GM19372 (cell line): ENCODE results near the gene WWC1.
"Not testable (repeated sequence)": the region's sequence is repeated elsewhere in the genome, so short reads cannot be mapped to it uniquely, and the experiment has no call there.

ENCODE experiments used
- ATAC-seq: cut with Tn5 transposase; IDR thresholded peaks from one replicate; pipeline ENCODE4 v1.9.1; 2021; ENCODE audit warnings: mild to moderate bottlenecking, low read depth, moderate library complexity; ENCODE audit not compliant: unreplicated experiment

The WWC1 gene

GRCh38 chr5:168430296-168430695 is 138.9 kb downstream of the WWC1 start:
- ATAC-seq = no peak

GRCh38 chr5:168432903-168433302 is 141.5 kb downstream of the WWC1 start:
- no peak for ATAC-seq

DNA sequence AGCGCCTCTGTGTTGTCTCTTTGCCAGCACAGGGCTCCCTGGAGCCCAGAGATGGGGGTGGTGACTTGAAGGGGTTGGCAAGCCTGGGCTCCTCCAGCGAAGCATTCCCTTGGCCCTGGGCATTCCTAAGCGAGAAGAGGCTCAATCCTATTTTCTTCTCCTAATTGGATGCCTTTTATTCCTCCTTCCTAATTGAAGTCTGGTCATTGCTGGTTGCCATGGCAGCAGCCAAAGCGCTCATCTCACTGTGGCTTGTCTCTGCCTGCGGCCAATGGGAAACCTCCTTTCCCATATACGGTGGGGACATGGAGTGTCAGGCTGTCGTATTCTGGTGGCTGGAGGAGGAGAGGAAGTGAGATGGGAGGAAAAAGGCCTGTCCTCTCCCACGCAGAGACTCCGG is 142.6 kb downstream of the WWC1 start:
- no peak for ATAC-seq

DNA sequence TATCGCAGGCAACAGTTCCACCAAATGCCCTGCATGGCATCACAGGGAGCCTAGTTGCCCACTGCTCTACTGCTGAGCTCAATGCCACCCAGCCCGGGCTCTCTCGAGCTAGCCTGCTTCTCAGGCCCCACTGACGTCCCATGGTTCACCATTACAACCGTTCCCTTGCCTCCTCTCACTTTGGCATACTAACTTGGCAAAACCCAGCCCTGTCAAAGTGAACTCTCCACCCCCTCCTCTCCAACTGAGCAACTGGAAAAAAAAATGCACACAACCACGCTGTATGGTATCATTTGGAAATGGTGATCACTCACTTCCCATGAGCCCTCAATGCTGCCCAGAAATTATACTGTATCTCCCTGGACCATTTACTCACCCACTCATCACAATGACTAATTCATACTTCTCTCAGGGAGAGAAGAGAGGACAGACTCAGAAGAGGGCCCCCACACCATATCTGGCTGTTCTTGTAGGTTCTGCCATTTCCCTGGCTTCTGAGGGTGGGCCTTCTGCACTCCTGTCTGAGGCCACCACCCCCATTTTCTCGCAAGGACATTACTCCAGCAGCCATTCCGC is 143.4 kb downstream of the WWC1 start:
- no peak for ATAC-seq

GRCh38 chr5:168435340-168435739 is 143.9 kb downstream of the WWC1 start:
- ATAC-seq = not testable (repeated sequence)

GRCh38 chr5:168438349-168438748 is 146.9 kb downstream of the WWC1 start:
- no peak for ATAC-seq

DNA sequence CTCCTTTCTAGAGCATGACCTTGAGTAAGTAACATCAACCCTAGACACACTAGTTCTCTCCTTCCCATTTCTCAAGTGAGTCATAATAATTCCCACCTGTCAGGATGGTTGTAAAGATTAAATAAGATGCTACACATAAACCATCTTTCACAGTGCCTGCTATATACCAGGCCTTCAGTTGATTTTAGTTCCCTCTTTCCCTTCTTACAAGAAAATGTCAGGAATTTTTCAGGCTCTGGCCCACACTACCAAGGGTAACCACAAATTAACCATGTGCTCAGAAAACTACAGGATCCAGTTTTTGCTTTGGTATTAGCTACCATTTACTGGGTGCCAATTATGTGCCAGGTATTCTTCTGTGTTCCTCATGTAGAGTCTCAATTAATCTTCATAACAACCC is 152.1 kb downstream of the WWC1 start:
- no peak for ATAC-seq

DNA sequence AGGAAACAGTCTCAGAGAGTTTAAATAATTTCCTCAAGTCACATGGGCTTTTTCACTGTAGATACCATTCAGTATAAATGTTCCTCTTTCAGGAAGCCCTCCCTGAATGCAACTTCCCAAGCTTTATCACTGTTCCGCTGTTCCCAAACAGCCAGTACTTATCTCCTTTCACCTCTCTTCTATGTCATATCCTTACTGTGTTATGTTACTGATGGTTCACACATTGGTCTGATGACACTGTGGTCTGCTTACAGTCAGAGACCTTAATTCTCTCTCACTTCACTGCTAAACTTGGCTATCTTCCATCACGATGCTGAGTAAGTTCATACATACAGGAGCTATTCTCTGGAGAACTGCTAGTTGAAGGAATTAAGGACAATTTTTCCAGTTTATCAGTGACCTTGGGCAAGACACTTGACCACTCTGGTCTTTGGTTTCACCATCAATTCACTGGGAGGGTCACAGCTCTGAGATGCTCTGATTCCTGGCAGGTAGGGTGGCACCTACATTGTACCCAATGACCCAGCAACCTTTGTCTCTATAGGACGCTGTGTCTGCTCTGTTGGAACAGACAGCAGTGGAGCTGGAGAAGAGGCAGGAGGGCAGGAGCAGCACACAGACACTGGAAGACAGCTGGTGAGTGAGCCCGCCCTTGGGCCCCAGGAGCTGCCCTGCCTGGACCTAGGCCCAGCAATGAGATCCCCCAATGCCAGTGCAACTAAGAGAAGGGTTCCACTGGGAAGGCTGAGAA is 152.7 kb downstream of the WWC1 start:
- no peak for ATAC-seq

DNA sequence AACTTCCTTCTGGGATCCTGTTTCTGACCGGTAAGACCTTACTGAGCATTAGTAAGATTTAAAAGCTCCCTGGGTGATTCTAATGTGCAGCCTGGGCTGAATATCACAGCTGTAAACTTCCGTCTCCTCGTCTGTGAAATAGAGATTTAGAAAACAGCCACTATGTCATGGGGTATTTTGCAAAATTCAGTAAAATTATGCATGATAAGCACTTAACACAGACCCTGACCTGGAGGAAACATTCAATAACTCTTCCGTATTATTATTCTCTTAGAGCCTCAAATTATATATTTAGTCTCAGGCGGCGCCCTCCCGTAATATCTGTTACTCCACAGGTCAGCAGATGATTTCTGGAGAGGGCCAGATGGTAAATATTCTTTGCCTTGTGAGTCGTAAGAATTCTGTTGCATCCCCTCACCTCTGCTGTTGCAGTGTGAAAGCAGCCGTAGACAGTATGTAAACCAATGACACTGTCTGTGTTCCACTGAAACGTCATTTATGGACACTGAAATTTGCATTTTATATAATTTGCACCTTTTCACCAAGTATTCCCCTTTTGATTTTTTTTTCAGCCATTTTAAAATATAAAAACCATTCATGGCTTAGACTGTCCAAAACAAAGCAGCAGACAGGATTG is 155.7 kb downstream of the WWC1 start:
- no peak for ATAC-seq

DNA sequence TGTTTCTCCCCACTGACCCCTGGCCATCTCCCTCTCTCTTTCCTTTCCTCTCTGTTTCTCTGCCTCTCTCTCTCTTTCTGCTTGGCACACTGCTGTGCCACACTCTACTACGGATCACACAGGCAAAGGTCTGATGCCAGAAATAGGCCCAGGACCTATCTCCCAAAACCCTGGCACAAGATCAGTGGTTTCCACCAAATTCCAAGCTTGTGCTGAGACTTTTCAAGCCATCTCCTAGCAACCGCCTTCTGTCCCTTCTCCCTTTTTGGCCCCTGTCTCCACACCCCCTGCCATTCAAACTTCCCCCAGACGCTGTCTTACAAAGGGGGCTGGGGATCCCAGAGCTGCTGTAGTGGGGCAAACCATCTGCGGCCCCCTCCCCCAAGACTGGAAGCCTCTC is 156.4 kb downstream of the WWC1 start:
- ATAC-seq = no peak

DNA sequence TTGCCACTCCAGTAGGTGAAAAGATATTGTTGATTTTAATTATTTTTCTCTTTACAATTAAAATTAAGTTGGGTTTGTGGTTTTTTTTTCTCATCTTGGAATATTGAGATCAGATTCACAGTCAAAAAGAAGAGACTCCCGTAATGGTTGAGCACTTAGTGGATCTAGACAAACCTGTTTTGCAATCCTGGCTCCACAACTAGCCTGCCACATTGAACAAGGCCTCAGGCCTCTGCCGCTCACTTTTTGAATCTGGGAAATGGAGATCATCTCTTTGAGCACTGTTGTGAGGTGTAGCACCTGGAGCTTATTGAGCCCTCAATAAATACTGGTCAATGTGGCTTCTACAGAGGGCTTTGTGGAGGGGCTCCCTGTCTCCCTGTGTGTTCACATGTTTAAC is 157.7 kb downstream of the WWC1 start:
- ATAC-seq = no peak

DNA sequence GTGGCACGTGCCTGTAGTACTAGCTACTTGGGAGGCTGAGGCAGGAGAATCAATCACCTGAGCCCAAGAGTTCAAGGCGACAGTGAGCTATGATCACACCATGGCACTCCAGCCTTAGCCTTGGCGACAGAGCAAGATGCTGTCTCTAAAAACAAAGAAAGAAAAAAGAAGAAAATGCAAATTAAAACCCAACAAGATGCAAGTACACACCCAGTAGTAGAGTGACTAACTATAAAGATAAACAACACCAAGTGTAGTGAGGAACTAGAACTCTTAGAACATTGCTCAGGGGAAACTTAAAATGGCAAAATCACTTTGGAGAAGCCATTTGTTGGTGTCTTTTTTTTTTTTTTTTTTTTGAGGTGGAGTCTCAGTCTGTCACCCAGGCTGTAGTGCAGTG is 160.1 kb downstream of the WWC1 start:
- ATAC-seq = no peak

- ATAC-seq = no peak
Observed at GRCh38 chr5:168455201-168455600, 163.8 kb downstream of the WWC1 start.

- no peak for ATAC-seq
Observed at GRCh38 chr5:168457542-168457941, 166.1 kb downstream of the WWC1 start.

GRCh38 chr5:168460606-168461005 is 169.2 kb downstream of the WWC1 start:
- no peak for ATAC-seq

DNA sequence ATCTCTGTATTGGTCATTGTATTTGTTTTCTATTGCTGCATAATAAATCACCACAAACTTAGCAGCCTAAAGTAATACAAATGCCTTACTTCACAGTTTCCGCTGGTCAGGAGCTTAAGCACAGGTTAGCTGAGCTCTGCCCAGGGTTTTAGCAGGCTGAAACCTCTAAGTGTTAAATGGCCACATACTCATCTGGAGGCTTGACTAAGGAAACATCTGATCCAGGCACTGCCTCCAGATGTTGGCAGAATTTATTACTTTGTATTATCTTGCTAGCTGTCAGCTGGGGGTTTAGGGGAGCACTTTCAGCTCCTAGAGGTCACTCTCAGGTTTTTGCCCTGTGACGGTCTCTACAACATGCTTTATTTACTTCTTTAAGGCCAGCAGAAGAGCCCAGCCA is 171.6 kb downstream of the WWC1 start:
- ATAC-seq = no peak

GRCh38 chr5:168464214-168464613 is 172.8 kb downstream of the WWC1 start:
- ATAC-seq = no peak

DNA sequence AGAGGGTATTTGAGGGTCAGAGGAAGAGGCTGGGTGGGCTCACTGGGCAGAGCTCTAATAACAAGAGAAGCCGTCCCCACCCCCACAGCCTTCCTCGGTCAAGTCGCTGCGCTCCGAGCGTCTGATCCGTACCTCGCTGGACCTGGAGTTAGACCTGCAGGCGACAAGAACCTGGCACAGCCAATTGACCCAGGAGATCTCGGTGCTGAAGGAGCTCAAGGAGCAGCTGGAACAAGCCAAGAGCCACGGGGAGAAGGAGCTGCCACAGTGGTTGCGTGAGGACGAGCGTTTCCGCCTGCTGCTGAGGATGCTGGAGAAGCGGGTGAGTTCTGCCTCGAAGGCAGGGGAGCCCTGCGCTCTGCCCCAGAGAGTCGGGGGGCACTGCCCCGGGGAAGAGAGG is 173.2 kb downstream of the WWC1 start:
- ATAC-seq = no peak

DNA sequence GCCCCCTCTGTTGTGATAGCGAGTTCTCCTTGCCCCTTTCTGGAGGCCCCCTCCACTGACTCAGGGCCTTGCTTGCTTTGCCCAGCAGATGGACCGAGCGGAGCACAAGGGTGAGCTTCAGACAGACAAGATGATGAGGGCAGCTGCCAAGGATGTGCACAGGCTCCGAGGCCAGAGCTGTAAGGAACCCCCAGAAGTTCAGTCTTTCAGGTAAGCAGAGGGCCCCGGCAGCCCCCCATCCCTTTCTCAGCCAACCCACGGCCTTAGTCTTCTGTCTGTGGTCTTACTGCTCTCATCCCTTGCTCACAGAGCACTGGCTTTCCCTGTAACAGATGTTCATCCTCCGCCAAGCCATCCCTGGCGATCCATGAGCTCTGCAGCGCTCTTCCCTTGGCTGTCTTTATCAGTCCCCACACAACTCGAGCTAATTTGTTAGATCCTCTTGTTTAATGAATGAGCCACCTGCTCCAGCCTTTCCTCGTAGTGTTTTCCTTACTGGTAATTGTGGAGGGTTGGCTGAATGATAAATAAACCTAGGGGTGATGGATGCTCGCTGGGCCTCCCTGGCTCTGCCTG is 176.4 kb downstream of the WWC1 start:
- no peak for ATAC-seq

DNA sequence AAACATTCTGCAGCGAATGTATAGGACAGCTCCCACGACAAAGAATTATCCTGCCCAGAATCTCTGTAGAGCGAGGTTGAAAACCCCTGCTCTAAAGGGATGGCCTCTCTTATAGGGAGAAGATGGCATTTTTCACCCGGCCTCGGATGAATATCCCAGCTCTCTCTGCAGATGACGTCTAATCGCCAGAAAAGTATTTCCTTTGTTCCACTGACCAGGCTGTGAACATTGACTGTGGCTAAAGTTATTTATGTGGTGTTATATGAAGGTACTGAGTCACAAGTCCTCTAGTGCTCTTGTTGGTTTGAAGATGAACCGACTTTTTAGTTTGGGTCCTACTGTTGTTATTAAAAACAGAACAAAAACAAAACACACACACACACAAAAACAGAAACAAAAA is 177.4 kb downstream of the WWC1 start:
- ATAC-seq = no peak

DNA sequence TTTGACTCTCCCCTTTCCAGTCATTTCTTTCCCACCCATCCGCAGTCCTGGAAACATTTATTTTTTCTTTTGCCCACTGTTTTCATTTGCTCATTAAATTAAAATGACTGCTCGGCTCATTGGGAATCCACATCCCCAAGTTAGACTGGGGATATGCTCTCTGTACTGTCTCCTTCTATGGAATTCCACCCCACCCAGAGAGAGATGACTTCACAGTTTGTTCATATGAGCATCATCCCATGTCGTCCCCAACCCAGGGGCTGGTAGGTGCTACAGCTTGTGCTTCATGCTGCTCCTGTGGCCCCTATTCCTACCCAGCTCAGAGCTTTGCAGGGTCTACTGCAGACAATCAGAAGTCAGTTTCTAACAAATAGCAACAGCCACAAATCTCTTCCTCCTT is 178.4 kb downstream of the WWC1 start:
- no peak for ATAC-seq

DNA sequence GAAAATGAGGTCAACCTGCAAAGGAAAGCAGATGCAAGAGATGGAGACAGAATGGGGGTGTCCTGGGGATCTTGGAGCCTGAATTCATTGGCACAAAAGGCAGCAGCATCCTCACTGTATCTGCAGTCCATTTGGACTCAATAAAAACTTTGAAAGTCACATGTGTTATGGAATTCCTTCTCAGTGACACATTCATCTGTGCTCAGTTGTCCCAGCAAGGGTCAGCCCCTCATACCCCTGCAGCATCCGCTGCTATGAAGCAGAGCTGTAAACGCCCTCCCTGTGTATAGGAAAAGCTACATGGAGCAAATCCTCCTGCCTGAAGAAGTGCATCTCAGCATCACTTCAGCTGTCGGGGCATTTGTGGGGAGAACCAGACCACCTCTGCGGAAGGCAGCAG is 180.3 kb downstream of the WWC1 start:
- ATAC-seq = no peak
